H9 (cell line): Measurements from ENCODE around the gene CTSL. TPM values are rescaled to one million over a fixed set of nuclear protein-coding genes. Genes with fewer than 3 reads are reported as not detected.
A peak's percentile ranks its signal among the peaks of the same experiment; 100 is the strongest.

ENCODE experiments used
- DNase-seq: peaks from one replicate; pipeline ENCODE4 v3.0.0-alpha.2; 2017
- H2AFZ ChIP-seq: one replicate; pipeline ENCODE4 v1.6.1; 2013; ENCODE audit warnings: mild to moderate bottlenecking, low read length, control low read depth, moderate library complexity
- H2AK5ac ChIP-seq: 2 replicates; pipeline ENCODE4 v1.6.1; 2013; ENCODE audit warnings: low read length, control low read depth, mixed read lengths; ENCODE audit not compliant: insufficient read length
- H2BK120ac ChIP-seq: one replicate; pipeline ENCODE4 v1.6.1; 2013; ENCODE audit warnings: low read depth, mild to moderate bottlenecking, low read length, control low read depth, inconsistent platforms; ENCODE audit not compliant: poor library complexity, severe bottlenecking
- H2BK12ac ChIP-seq: 2 replicates; pipeline ENCODE4 v1.6.1; 2013; ENCODE audit warnings: low read length, control low read depth, mixed read lengths, low read depth; ENCODE audit not compliant: insufficient read length
- H2BK15ac ChIP-seq: 2 replicates; pipeline ENCODE4 v1.6.1; 2013; ENCODE audit warnings: low read depth, low read length, control low read depth
- H2BK20ac ChIP-seq: one replicate; pipeline ENCODE4 v1.6.1; 2013; ENCODE audit warnings: low read depth, mild to moderate bottlenecking, low read length, control low read depth, inconsistent platforms; ENCODE audit not compliant: poor library complexity, severe bottlenecking
- H2BK5ac ChIP-seq: 2 replicates; pipeline ENCODE4 v1.6.1; 2013; ENCODE audit warnings: low read length, control low read depth, mixed read lengths; ENCODE audit not compliant: insufficient read length
- H3K14ac ChIP-seq: 2 replicates; pipeline ENCODE4 v1.6.1; 2013; ENCODE audit warnings: low read length, control low read depth; ENCODE audit not compliant: insufficient read depth
- H3K18ac ChIP-seq: 2 replicates; pipeline ENCODE4 v1.6.1; 2013; ENCODE audit warnings: low read depth, mild to moderate bottlenecking, mixed read lengths, low read length, control low read depth; ENCODE audit not compliant: insufficient read length
- H3K23ac ChIP-seq: 2 replicates; pipeline ENCODE4 v1.6.1; 2013; ENCODE audit warnings: low read length, control low read depth, mixed read lengths, low read depth; ENCODE audit not compliant: insufficient read length
- H3K23me2 ChIP-seq: 2 replicates; pipeline ENCODE4 v1.6.1; 2013; ENCODE audit warnings: low read depth, mild to moderate bottlenecking, mixed read lengths, low read length, control low read depth; ENCODE audit not compliant: insufficient read length, poor library complexity, severe bottlenecking
- H3K27ac ChIP-seq: 2 replicates; pipeline ENCODE4 v1.5.1; 2013; ENCODE audit warnings: low read length, control low read depth, mixed read lengths, low read depth; ENCODE audit not compliant: insufficient read length
- H3K27me3 ChIP-seq: 2 replicates; pipeline ENCODE4 v1.6.1; 2013; ENCODE audit warnings: low read length, control low read depth, inconsistent platforms; ENCODE audit not compliant: insufficient read depth
- H3K4ac ChIP-seq: 2 replicates; pipeline ENCODE4 v1.6.1; 2013; ENCODE audit warnings: low read depth, mild to moderate bottlenecking, control low read depth, inconsistent platforms, low read length, moderate library complexity
- H3K4me1 ChIP-seq: 2 replicates; pipeline ENCODE4 v1.6.1; 2013; ENCODE audit warnings: low read length, control low read depth, inconsistent platforms; ENCODE audit not compliant: insufficient read depth
- H3K4me2 ChIP-seq: 2 replicates; pipeline ENCODE4 v1.6.1; 2013; ENCODE audit warnings: low read length, control low read depth, mixed read lengths; ENCODE audit not compliant: insufficient read length, insufficient read depth
- H3K56ac ChIP-seq: 2 replicates; pipeline ENCODE4 v1.6.1; 2013; ENCODE audit warnings: low read depth, mild to moderate bottlenecking, mixed read lengths, low read length, control low read depth; ENCODE audit not compliant: insufficient read length
- H3K79me1 ChIP-seq: 2 replicates; pipeline ENCODE4 v1.6.1; 2013; ENCODE audit warnings: low read depth, mild to moderate bottlenecking, moderate library complexity, low read length, control low read depth, inconsistent platforms; ENCODE audit not compliant: insufficient read depth, poor library complexity, severe bottlenecking
- H3K79me2 ChIP-seq: 2 replicates; pipeline ENCODE4 v1.6.1; 2013; ENCODE audit warnings: low read length, control low read depth, inconsistent platforms; ENCODE audit not compliant: insufficient read depth
- H3K9ac ChIP-seq: 2 replicates; pipeline ENCODE4 v1.6.1; 2013; ENCODE audit warnings: low read length, control low read depth, mixed read lengths; ENCODE audit not compliant: insufficient read length; ENCODE audit errors: extremely low read depth
- H3K9me3 ChIP-seq: one replicate; pipeline ENCODE4 v1.6.1; 2013; ENCODE audit warnings: low read depth, low read length, inconsistent platforms; ENCODE audit not compliant: control insufficient read depth
- H3T11ph ChIP-seq: one replicate; pipeline ENCODE4 v1.6.1; 2013; ENCODE audit warnings: mild to moderate bottlenecking, low read length, control low read depth, inconsistent platforms
- H4K20me1 ChIP-seq: one replicate; pipeline ENCODE4 v1.6.1; 2013; ENCODE audit not compliant: control insufficient read depth, insufficient read length, insufficient read depth
- H4K5ac ChIP-seq: 2 replicates; pipeline ENCODE4 v1.6.1; 2013; ENCODE audit warnings: low read depth, mild to moderate bottlenecking, mixed read lengths, low read length, control low read depth; ENCODE audit not compliant: insufficient read length
- H4K8ac ChIP-seq: replicated peaks from 2 replicates; pipeline ENCODE4 v1.6.1; 2013; ENCODE audit warnings: low read length, control low read depth, mixed read lengths, low read depth; ENCODE audit not compliant: insufficient read length
- H4K91ac ChIP-seq: 2 replicates; pipeline ENCODE4 v1.6.1; 2013; ENCODE audit warnings: low read depth, mild to moderate bottlenecking, moderate library complexity, mixed read lengths, low read length, control low read depth; ENCODE audit not compliant: insufficient read length
- H3K27ac Mint-ChIP-seq, 3 experiments: 2 replicates in 2 of 3; 3 replicates in 1 of 3; pipeline ENCODE4 v1.8.0; 2020 to 2021; ENCODE audit warnings: mixed read lengths in 3 of 3, mild to moderate bottlenecking in 1 of 3, moderate library complexity in 1 of 3
- H3K27me3 Mint-ChIP-seq: 2 replicates; pipeline ENCODE4 v1.8.0; 2021; ENCODE audit warnings: low read depth, mild to moderate bottlenecking, moderate library complexity, mixed read lengths
- H3K36me3 Mint-ChIP-seq, 3 experiments: 2 replicates in 2 of 3; 3 replicates in 1 of 3; pipeline ENCODE4 v1.8.0; 2020 to 2021; ENCODE audit warnings: low read depth in 3 of 3, mixed read lengths in 3 of 3; ENCODE audit not compliant: insufficient read depth in 1 of 3
- H3K4me1 Mint-ChIP-seq, 2 experiments: 2 replicates each; pipeline ENCODE4 v1.8.0; 2020; ENCODE audit warnings: mixed read lengths in 2 of 2
- H3K4me3 Mint-ChIP-seq, 2 experiments: 2 replicates in 1 of 2; 3 replicates in 1 of 2; pipeline ENCODE4 v1.8.0; 2020 to 2021; ENCODE audit warnings: mild to moderate bottlenecking in 2 of 2, mixed read lengths in 2 of 2, moderate library complexity in 1 of 2
- H3K9me3 Mint-ChIP-seq, 2 experiments: 2 replicates in 1 of 2; 3 replicates in 1 of 2; pipeline ENCODE4 v1.8.0; 2020; ENCODE audit warnings: mild to moderate bottlenecking in 2 of 2, mixed read lengths in 2 of 2, moderate library complexity in 1 of 2
- WGBS: extraction: QIAGEN DNeasy Blood & Tissue Kit; methylation state at CpG from one replicate; pipeline ENCODE4 v1.1.7; 2013; ENCODE audit warnings: missing lambda C conversion rate, low lambda C conversion rate, mixed read lengths; ENCODE audit not compliant: insufficient read length; ENCODE audit errors: extremely low coverage; 5-methylcytosine and 5-hydroxymethylcytosine counted together
- total RNA-seq: library from RNA; stranded (reverse); gene quantifications from 2 replicates; pipeline ENCODE4 v1.2.1, GENCODE V29; 2021
- TF ChIP-seq, protein P1 (sequence below): fragments of 200-600 bp; sonication (generic); conservative IDR thresholded peaks from 3 replicates; pipeline ENCODE4 v1.8.0; 2021; ENCODE audit warnings: antibody characterized with exemption, mild to moderate bottlenecking

Gene CTSL
- total RNA-seq, 1 experiment from 2014 or later = 28.9 TPM

- Histone ChIP-seq H3K9me3 (no peaks in the 10 kb centered on the region), H3K79me1 (no peaks in the 10 kb centered on the region), H2BK12ac (no peak overlapping the region), H2BK120ac (no peak overlapping the region), H3K23me2 (no peaks in the 10 kb centered on the region), H3K27ac (no peak overlapping the region), H3T11ph (no peak overlapping the region), H2BK5ac (no peak overlapping the region), H3K23ac (no peak overlapping the region), H4K20me1 (no peaks in the 10 kb centered on the region), H3K27me3 (no peaks in the 10 kb centered on the region), H2AK5ac (no peak overlapping the region), H4K91ac (no peak overlapping the region), H3K14ac (no peak overlapping the region), H4K5ac (peak overlapping the region; percentile 33), H2BK20ac (no peak overlapping the region), H4K8ac (peak overlapping the region; percentile 86), H3K4me1 (no peaks in the 10 kb centered on the region), H3K4ac (no peak overlapping the region), H3K79me2 (no peaks in the 10 kb centered on the region), H2AFZ (no peak overlapping the region), H3K4me2 (no peak overlapping the region), H3K18ac (peak overlapping the region; percentile 46), H2BK15ac (no peak overlapping the region), H3K9ac (no peak overlapping the region), H3K56ac (no peak overlapping the region)
- 0 out of 4 replicates have a peak, but pooled peaks cover 0 to 2% of the 10 kb centered on the region in 2 experiments for H3K4me1 Mint-ChIP-seq
- H3K9me3 Mint-ChIP-seq = no peaks in the 10 kb centered on the region
- H3K4me3 Mint-ChIP-seq = no peak overlapping the region
- no peak for DNase-seq
- H3K27me3 Mint-ChIP-seq = no peaks in the 10 kb centered on the region
- H3K27ac Mint-ChIP-seq = peak overlapping the region in 1 of 3 experiments; percentile 37; a peak in 1 of 7 replicates
- H3K36me3 Mint-ChIP-seq = peaks cover 3 to 8% (median 4%) of the 10 kb centered on the region in 3 experiments; a peak in 4 of 7 replicates
- TF ChIP-seq, protein P1, sequence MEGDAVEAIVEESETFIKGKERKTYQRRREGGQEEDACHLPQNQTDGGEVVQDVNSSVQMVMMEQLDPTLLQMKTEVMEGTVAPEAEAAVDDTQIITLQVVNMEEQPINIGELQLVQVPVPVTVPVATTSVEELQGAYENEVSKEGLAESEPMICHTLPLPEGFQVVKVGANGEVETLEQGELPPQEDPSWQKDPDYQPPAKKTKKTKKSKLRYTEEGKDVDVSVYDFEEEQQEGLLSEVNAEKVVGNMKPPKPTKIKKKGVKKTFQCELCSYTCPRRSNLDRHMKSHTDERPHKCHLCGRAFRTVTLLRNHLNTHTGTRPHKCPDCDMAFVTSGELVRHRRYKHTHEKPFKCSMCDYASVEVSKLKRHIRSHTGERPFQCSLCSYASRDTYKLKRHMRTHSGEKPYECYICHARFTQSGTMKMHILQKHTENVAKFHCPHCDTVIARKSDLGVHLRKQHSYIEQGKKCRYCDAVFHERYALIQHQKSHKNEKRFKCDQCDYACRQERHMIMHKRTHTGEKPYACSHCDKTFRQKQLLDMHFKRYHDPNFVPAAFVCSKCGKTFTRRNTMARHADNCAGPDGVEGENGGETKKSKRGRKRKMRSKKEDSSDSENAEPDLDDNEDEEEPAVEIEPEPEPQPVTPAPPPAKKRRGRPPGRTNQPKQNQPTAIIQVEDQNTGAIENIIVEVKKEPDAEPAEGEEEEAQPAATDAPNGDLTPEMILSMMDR = no peak
- WGBS = 100% methylated on average over 1 of the region's 11 CpGs
These were observed 12.5 kb upstream of the CTSL start for GRCh38 chr9:87713278-87713987.
